GM23338 (cell line): ENCODE results near the gene FRAS1. TPM values are rescaled to one million over a fixed set of nuclear protein-coding genes. Genes with fewer than 3 reads are reported as not detected.

Experiments
- CREB1 ChIP-seq: fragments of 250-450 bp; sonication (Bioruptor Pico); IDR thresholded peaks from 2 replicates; pipeline ENCODE4 v1.5.0; 2020; ENCODE audit warnings: low read depth, mild to moderate bottlenecking, moderate library complexity
- EZH2 ChIP-seq: fragments of 200-600 bp; sonication (generic); IDR thresholded peaks from one replicate; pipeline ENCODE4 v1.8.0; 2017; ENCODE audit warnings: antibody characterized with exemption, mild to moderate bottlenecking, low read depth; ENCODE audit not compliant: unreplicated experiment
- EZH2phosphoT487 ChIP-seq: fragments of 200-600 bp; sonication (generic); IDR thresholded peaks from one replicate; pipeline ENCODE4 v1.8.1; 2018; ENCODE audit warnings: antibody characterized with exemption; ENCODE audit not compliant: unreplicated experiment
- JUNB ChIP-seq: IDR thresholded peaks from one replicate; pipeline ENCODE4 v1.6.1; 2016; ENCODE audit warnings: antibody characterized with exemption; ENCODE audit not compliant: unreplicated experiment
- NANOG ChIP-seq: IDR thresholded peaks from 2 replicates; pipeline ENCODE4 v1.6.1; 2016; ENCODE audit warnings: antibody characterized with exemption, borderline replicate concordance
- POLR2AphosphoS5 ChIP-seq: IDR thresholded peaks from 2 replicates; pipeline ENCODE4 v1.6.1; 2016; ENCODE audit warnings: antibody characterized with exemption, low read depth
- STAT1 ChIP-seq: IDR thresholded peaks from one replicate; pipeline ENCODE4 v1.6.1; 2016; ENCODE audit warnings: antibody characterized with exemption; ENCODE audit not compliant: unreplicated experiment
- ZNF114 ChIP-seq: fragments of 250-450 bp; sonication (Bioruptor Pico); IDR thresholded peaks from 2 replicates; pipeline ENCODE4 v1.5.0; 2020; ENCODE audit warnings: mild to moderate bottlenecking, moderate library complexity
- polyA plus RNA-seq: library from polyadenylated mRNA; unstranded; fragments of >200 nt; fragmentation: Nextera tagmentation; extraction: Ambion mirVana; gene quantifications from 2 replicates; pipeline ENCODE4 v1.2.1, GENCODE V29; 2016
- total RNA-seq: library from RNA; depleted of rRNA; stranded (reverse); fragments of >200 nt; shearing (Covaris generic); gene quantifications from 2 replicates; pipeline ENCODE4 v1.2.3, GENCODE V29; 2014
- TF ChIP-seq, protein P1 (sequence below): fragments of 250-450 bp; sonication (Bioruptor Pico); IDR thresholded peaks from 2 replicates; pipeline ENCODE4 v1.5.0; 2020; ENCODE audit warnings: mild to moderate bottlenecking, moderate library complexity
- TF ChIP-seq, protein P2 (sequence below), 2 experiments: fragments of 200-600 bp in 1 of 2; sonication (generic) in 1 of 2; conservative IDR thresholded peaks; 2 replicates each; pipeline versions ENCODE4 v1.5.1 to v1.6.1; 2016 to 2017; ENCODE audit warnings: antibody characterized with exemption in 2 of 2, low read depth in 2 of 2, mild to moderate bottlenecking in 2 of 2, moderate library complexity in 1 of 2

Gene FRAS1
- total and polyA plus RNA-seq, 2 experiments from 2014 or later, result 12.4 to 108 TPM

DNA sequence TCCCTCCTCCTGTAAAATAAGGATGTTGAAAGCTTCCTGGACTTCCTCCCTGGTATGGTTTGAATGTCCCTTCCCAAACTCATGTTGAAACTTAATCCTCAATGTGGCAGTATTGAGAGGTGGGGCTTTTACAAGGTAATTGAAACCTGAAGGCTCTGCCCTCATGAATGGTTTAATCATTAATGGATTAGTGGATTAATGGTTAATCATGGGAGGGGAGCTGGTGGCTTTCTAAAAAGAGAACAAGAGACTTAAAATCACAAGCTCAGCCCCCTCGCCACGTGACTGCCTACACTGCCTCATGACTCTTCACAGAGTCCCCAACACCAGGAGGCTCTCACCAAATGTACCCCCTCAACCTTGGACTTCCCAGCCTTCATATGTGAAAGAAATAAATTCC lies 369.8 kb downstream of the FRAS1 start (continued):
- TF ChIP-seq, protein P1, sequence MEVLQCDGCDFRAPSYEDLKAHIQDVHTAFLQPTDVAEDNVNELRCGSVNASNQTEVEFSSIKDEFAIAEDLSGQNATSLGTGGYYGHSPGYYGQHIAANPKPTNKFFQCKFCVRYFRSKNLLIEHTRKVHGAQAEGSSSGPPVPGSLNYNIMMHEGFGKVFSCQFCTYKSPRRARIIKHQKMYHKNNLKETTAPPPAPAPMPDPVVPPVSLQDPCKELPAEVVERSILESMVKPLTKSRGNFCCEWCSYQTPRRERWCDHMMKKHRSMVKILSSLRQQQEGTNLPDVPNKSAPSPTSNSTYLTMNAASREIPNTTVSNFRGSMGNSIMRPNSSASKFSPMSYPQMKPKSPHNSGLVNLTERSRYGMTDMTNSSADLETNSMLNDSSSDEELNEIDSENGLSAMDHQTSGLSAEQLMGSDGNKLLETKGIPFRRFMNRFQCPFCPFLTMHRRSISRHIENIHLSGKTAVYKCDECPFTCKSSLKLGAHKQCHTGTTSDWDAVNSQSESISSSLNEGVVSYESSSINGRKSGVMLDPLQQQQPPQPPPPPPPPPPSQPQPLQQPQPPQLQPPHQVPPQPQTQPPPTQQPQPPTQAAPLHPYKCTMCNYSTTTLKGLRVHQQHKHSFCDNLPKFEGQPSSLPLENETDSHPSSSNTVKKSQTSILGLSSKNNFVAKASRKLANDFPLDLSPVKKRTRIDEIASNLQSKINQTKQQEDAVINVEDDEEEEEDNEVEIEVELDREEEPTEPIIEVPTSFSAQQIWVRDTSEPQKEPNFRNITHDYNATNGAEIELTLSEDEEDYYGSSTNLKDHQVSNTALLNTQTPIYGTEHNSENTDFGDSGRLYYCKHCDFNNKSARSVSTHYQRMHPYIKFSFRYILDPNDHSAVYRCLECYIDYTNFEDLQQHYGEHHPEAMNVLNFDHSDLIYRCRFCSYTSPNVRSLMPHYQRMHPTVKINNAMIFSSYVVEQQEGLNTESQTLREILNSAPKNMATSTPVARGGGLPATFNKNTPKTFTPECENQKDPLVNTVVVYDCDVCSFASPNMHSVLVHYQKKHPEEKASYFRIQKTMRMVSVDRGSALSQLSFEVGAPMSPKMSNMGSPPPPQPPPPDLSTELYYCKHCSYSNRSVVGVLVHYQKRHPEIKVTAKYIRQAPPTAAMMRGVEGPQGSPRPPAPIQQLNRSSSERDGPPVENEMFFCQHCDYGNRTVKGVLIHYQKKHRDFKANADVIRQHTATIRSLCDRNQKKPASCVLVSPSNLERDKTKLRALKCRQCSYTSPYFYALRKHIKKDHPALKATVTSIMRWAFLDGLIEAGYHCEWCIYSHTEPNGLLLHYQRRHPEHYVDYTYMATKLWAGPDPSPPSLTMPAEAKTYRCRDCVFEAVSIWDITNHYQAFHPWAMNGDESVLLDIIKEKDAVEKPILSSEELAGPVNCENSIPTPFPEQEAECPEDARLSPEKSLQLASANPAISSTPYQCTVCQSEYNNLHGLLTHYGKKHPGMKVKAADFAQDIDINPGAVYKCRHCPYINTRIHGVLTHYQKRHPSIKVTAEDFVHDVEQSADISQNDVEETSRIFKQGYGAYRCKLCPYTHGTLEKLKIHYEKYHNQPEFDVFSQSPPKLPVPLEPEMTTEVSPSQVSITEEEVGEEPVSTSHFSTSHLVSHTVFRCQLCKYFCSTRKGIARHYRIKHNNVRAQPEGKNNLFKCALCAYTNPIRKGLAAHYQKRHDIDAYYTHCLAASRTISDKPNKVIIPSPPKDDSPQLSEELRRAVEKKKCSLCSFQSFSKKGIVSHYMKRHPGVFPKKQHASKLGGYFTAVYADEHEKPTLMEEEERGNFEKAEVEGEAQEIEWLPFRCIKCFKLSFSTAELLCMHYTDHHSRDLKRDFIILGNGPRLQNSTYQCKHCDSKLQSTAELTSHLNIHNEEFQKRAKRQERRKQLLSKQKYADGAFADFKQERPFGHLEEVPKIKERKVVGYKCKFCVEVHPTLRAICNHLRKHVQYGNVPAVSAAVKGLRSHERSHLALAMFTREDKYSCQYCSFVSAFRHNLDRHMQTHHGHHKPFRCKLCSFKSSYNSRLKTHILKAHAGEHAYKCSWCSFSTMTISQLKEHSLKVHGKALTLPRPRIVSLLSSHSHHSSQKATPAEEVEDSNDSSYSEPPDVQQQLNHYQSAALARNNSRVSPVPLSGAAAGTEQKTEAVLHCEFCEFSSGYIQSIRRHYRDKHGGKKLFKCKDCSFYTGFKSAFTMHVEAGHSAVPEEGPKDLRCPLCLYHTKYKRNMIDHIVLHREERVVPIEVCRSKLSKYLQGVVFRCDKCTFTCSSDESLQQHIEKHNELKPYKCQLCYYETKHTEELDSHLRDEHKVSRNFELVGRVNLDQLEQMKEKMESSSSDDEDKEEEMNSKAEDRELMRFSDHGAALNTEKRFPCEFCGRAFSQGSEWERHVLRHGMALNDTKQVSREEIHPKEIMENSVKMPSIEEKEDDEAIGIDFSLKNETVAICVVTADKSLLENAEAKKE (CRISPR knock-in tag), result no peak
- TF ChIP-seq NANOG (no peak), JUNB (no peak), STAT1 (no peak), CREB1 (CRISPR knock-in tag) (no peak), ZNF114 (CRISPR knock-in tag) (no peak), POLR2AphosphoS5 (no peak), EZH2 (no peak), EZH2phosphoT487 (no peak)
- TF ChIP-seq, protein P2, sequence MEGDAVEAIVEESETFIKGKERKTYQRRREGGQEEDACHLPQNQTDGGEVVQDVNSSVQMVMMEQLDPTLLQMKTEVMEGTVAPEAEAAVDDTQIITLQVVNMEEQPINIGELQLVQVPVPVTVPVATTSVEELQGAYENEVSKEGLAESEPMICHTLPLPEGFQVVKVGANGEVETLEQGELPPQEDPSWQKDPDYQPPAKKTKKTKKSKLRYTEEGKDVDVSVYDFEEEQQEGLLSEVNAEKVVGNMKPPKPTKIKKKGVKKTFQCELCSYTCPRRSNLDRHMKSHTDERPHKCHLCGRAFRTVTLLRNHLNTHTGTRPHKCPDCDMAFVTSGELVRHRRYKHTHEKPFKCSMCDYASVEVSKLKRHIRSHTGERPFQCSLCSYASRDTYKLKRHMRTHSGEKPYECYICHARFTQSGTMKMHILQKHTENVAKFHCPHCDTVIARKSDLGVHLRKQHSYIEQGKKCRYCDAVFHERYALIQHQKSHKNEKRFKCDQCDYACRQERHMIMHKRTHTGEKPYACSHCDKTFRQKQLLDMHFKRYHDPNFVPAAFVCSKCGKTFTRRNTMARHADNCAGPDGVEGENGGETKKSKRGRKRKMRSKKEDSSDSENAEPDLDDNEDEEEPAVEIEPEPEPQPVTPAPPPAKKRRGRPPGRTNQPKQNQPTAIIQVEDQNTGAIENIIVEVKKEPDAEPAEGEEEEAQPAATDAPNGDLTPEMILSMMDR (conservative IDR thresholded peaks at IDR 0.05; ENCODE audit: low read depth in 2 of 2), result no peak
